GM12878 (cell line): ENCODE data around the gene TRIP4. TPM values are rescaled to one million over a fixed set of nuclear protein-coding genes. Genes with fewer than 3 reads are reported as not detected.

ENCODE experiments used
- ATAC-seq: fragments of 200-7000 bp; cut with Tn5 transposase; 3 replicates; pipeline ENCODE4 v1.9.1; 2020; ENCODE audit warnings: mild to moderate bottlenecking, moderate library complexity
- BruUV-seq: library from RNA; stranded (reverse); fragments of 400-500 nt; replicated peaks from 2 replicates; lab custom pipeline; 2021; lab: Mats Ljungman, UMichigan
- CTCF ChIA-PET: fragments of 300-600 bp; sonication (Branson Sonifier 250); formaldehyde crosslinking; extraction: SDS; loops from one replicate; lab custom pipeline; 2021; ENCODE audit warnings: inconsistent platforms; lab: Yijun Ruan, JAX
- POLR2A ChIA-PET: fragments of 350-600 bp; formaldehyde crosslinking; extraction: SDS; loops from one replicate; lab custom pipeline; 2021; ENCODE audit warnings: inconsistent platforms; lab: Charles Lee
- RAD21 ChIA-PET: fragments of 300-600 bp; sonication (Branson Sonifier 250); formaldehyde crosslinking; loops from one replicate; lab custom pipeline; 2023; ENCODE audit warnings: antibody characterized with exemption; ENCODE audit not compliant: unreplicated experiment; lab: Charles Lee
- SMC1A ChIA-PET: fragments of 300-600 bp; sonication (Branson Sonifier 250); formaldehyde crosslinking; loops from one replicate; lab custom pipeline; 2023; ENCODE audit not compliant: unreplicated experiment, uncharacterized antibody; lab: Charles Lee
- DNase-seq: peaks from one replicate; pipeline ENCODE4 v3.0.0-alpha.2; 2011; ENCODE audit warnings: low read depth, low spot score
- FAIRE-seq: peaks from 3 replicates; lab custom pipeline; 2011; peaks lifted over from hg19 to GRCh38; lab: Jason Lieb, UNC
- H2AFZ ChIP-seq: 2 replicates; pipeline ENCODE4 v1.6.0; 2011; ENCODE audit warnings: low read depth, low read length, control low read depth; ENCODE audit not compliant: control insufficient read depth
- H3K27ac ChIP-seq: 2 replicates; pipeline ENCODE4 v1.5.1; 2011; ENCODE audit warnings: control low read depth; ENCODE audit not compliant: control insufficient read depth, insufficient read depth
- H3K27me3 ChIP-seq, 2 experiments: replicated peaks in 1 of 2; 2 replicates each; pipeline versions ENCODE4 v1.6.0 to v1.6.1; 2011; ENCODE audit warnings: low read length in 1 of 2; ENCODE audit not compliant: control insufficient read depth in 2 of 2, insufficient read depth in 2 of 2
- H3K36me3 ChIP-seq, 2 experiments: 2 replicates each; pipeline ENCODE4 v1.5.1; 2011; ENCODE audit warnings: low read length in 1 of 2; ENCODE audit not compliant: control insufficient read depth in 2 of 2, insufficient read depth in 2 of 2
- H3K4me1 ChIP-seq: 2 replicates; pipeline ENCODE4 v1.6.1; 2011; ENCODE audit warnings: mild to moderate bottlenecking, low read length, moderate library complexity, mixed read lengths; ENCODE audit not compliant: control insufficient read depth, insufficient read depth
- H3K4me2 ChIP-seq: 2 replicates; pipeline ENCODE4 v1.6.0; 2011; ENCODE audit warnings: control low read depth; ENCODE audit not compliant: control insufficient read depth, insufficient read depth
- H3K4me3 ChIP-seq: fragments of 200-600 bp; sonication (generic); 2 replicates; pipeline ENCODE4 v1.5.1; 2016
- H3K79me2 ChIP-seq: 2 replicates; pipeline ENCODE4 v1.6.0; 2011; ENCODE audit warnings: low read length; ENCODE audit not compliant: control insufficient read depth, insufficient read depth
- H3K9ac ChIP-seq: 2 replicates; pipeline ENCODE4 v1.8.0; 2011; ENCODE audit warnings: low read length, control low read depth, mixed read lengths; ENCODE audit not compliant: control insufficient read depth, insufficient read depth
- H3K9me3 ChIP-seq: replicated peaks from 3 replicates; pipeline ENCODE4 v1.5.1; 2011; ENCODE audit warnings: mild to moderate bottlenecking, low read length; ENCODE audit not compliant: control insufficient read depth, insufficient read depth
- H4K20me1 ChIP-seq: 2 replicates; pipeline ENCODE4 v1.6.0; 2011; ENCODE audit not compliant: control insufficient read depth, insufficient read depth
- ATF2 ChIP-seq: IDR thresholded peaks from 2 replicates; pipeline ENCODE4 v1.6.1; 2012; ENCODE audit warnings: low read length, inconsistent platforms
- CREM ChIP-seq: IDR thresholded peaks from 2 replicates; pipeline ENCODE4 v1.6.1; 2014; ENCODE audit warnings: antibody characterized with exemption, low read depth
- EGR1 ChIP-seq, 2 experiments: IDR thresholded peaks; 1 replicate in 1 of 2; 2 replicates in 1 of 2; pipeline ENCODE4 v1.6.1; 2011 to 2012; ENCODE audit warnings: low read depth in 2 of 2, low read length in 2 of 2, borderline replicate concordance in 1 of 2, mild to moderate bottlenecking in 1 of 2, moderate library complexity in 1 of 2
- ESRRA ChIP-seq: IDR thresholded peaks from 2 replicates; pipeline ENCODE4 v1.6.1; 2012; ENCODE audit warnings: mild to moderate bottlenecking, low read length, improper control_type of control experiment
- GABPA ChIP-seq: IDR thresholded peaks from 2 replicates; pipeline ENCODE4 v1.6.1; 2014; ENCODE audit warnings: antibody characterized with exemption, low read depth, mild to moderate bottlenecking, inconsistent platforms
- IRF4 ChIP-seq: IDR thresholded peaks from 2 replicates; pipeline ENCODE4 v1.6.1; 2011; ENCODE audit warnings: low read depth, low read length
- KDM1A ChIP-seq: fragments of 200-600 bp; sonication (generic); IDR thresholded peaks from 2 replicates; pipeline ENCODE4 v1.6.1; 2016; ENCODE audit warnings: borderline replicate concordance
- KLF5 ChIP-seq: fragments of 450-650 bp; IDR thresholded peaks from 2 replicates; pipeline ENCODE4 v1.6.1; 2014; ENCODE audit warnings: mild to moderate bottlenecking; ENCODE audit not compliant: partially characterized antibody
- MEF2B ChIP-seq: fragments of 450-650 bp; IDR thresholded peaks from 2 replicates; pipeline ENCODE4 v1.6.1; 2018; ENCODE audit warnings: mild to moderate bottlenecking, moderate library complexity; ENCODE audit not compliant: partially characterized antibody, poor library complexity, severe bottlenecking
- PML ChIP-seq: IDR thresholded peaks from 2 replicates; pipeline ENCODE4 v1.6.1; 2012; ENCODE audit warnings: low read length, inconsistent platforms
- RFX5 ChIP-seq: IDR thresholded peaks from 2 replicates; pipeline ENCODE4 v1.6.1; 2011; ENCODE audit warnings: low read depth, low read length, improper control_type of control experiment
- SKIL ChIP-seq: fragments of 450-650 bp; IDR thresholded peaks from 2 replicates; pipeline ENCODE4 v1.6.1; 2017; ENCODE audit warnings: mild to moderate bottlenecking, low read depth, inconsistent platforms; ENCODE audit not compliant: poor library complexity, severe bottlenecking
- TAF1 ChIP-seq: IDR thresholded peaks from 2 replicates; pipeline ENCODE4 v1.6.1; 2011; ENCODE audit warnings: mild to moderate bottlenecking, low read depth, low read length, borderline replicate concordance
- ZNF24 ChIP-seq: fragments of 450-650 bp; IDR thresholded peaks from 2 replicates; pipeline ENCODE4 v1.6.1; 2017; ENCODE audit warnings: antibody characterized with exemption, mild to moderate bottlenecking
- WGBS: methylation state at CpG from one replicate; pipeline ENCODE4 v1.1.6; 2016; ENCODE audit warnings: low lambda C conversion rate; ENCODE audit not compliant: insufficient replicate concordance, insufficient coverage; ENCODE audit errors: missing lambda C conversion rate; 5-methylcytosine and 5-hydroxymethylcytosine counted together
- in situ Hi-C: fragments of 300-500 bp; cut with MboI; formaldehyde crosslinking; loops from 9 replicates; pipeline ENCODE4 v1.14.3; 2018; ENCODE audit warnings: mixed read lengths
- intact Hi-C: fragments of 100-400 bp; cut with micrococcal nuclease; formaldehyde crosslinking; loops from one replicate; pipeline ENCODE4 v1.14.2; 2022; ENCODE audit not compliant: unreplicated experiment
- polyA plus RNA-seq, 11 experiments: library from polyadenylated mRNA; depleted of rRNA in 4 of 11; unstranded in 6 of 11; stranded (reverse) in 5 of 11; fragments of >200 nt; fragmentation: Nextera tagmentation in 4 of 11; fragmentation: Illumina TruSeq in 1 of 11; extraction: Ambion mirVana in 4 of 11; extraction: Trizol in 1 of 11; gene quantifications; 1 replicate in 1 of 11; 2 replicates in 10 of 11; pipeline versions ENCODE4 v1.2.1 to v1.2.3, GENCODE V29; 2011 to 2016; ENCODE audit warnings: inconsistent platforms in 2 of 11, missing spikeins in 2 of 11, low read depth in 1 of 11
- total RNA-seq, 4 experiments: library from RNA; depleted of rRNA in 3 of 4; stranded (reverse); fragments of >200 nt in 3 of 4; fragmentation: Illumina TruSeq in 1 of 4; extraction: Trizol in 1 of 4; gene quantifications; 2 replicates each; pipeline versions ENCODE4 v1.2.1 to v1.2.3, GENCODE V29; 2013 to 2021

TRIP4 gene
- total and polyA plus RNA-seq, 10 of the 15 experiments (the other 5 are each of a cell fraction or from before 2014, with no cell fraction given), result 6.4 to 24.5 (median 20.0) TPM

DNA sequence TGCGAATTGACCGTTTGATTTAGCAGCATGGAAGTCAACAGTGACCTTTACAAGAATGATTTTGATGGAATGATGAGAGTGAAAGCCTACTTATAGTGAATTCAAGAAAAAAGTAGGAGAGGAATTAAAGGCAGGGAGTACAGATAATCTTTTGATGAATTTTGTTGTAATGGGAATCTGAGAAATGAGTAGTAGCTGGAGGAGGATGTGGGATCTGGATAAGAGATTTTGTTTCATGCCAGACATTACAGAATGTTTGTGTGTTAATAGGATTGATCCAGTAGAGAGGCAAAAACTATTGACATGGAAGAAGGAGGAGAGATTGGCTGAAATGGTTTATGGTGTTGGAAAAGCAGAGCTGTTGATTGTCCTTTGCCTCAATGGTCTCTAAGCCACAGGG is 55.4 kb downstream of the TRIP4 start:
- Histone ChIP-seq H3K4me2 (peak overlapping the region; percentile 61; the same call in 1 of the 2 replicates), H3K27me3 (no peaks in the 10 kb centered on the region), H3K9me3 (no peaks in the 10 kb centered on the region), H3K36me3 (peaks cover 0 to 5% of the 10 kb centered on the region in 2 experiments; a peak in 1 of 4 replicates), H2AFZ (no peak overlapping the region), H3K4me3 (0 out of 2 replicates have a peak overlapping the region, but pooled peaks have one; percentile 24), H3K9ac (no peak overlapping the region), H3K79me2 (peaks cover 3% of the 10 kb centered on the region; the same call in 1 of the 2 replicates), H4K20me1 (no peaks in the 10 kb centered on the region), H3K4me1 (peaks cover 30% of the 10 kb centered on the region), H3K27ac (peak overlapping the region; percentile 81)
- FAIRE-seq, result no peak
- ATAC-seq, result no peak
- ChIA-PET POLR2A (interaction anchor here (0.8 to 2.3 kb wide), 3 partner anchors 12 to 209 kb away, joined by 3 to 9 read pairs (median 5); no protein-coding TSS in a partner anchor), CTCF (interaction anchor here (0.6 to 1.7 kb wide), 4 partner anchors 10 to 116 kb away, joined by 3 to 5 read pairs (median 4); no protein-coding TSS in a partner anchor), SMC1A (interaction anchor here (0.9 to 3.1 kb wide), 8 partner anchors 11 to 225 kb away, joined by 3 to 24 read pairs (median 8); partner anchors contain the start of gene ZNF609), RAD21 (interaction anchor here (1.3 to 3.0 kb wide), 4 partner anchors 12 to 192 kb away, joined by 4 to 16 read pairs (median 12); partner anchors contain the start of gene ZNF609)
- TF ChIP-seq IRF4 (no peak), ZNF24 (no peak), EGR1 (IDR thresholded peaks at IDR 0.05; ENCODE audit: borderline replicate concordance in 1 of 2, low read depth in 2 of 2, low read length in 2 of 2) (no peak), TAF1 (no peak), KDM1A (no peak), RFX5 (no peak), GABPA (no peak), ATF2 (no peak), CREM (no peak), PML (no peak), MEF2B (no peak), SKIL (no peak), KLF5 (no peak), ESRRA (no peak)
- 96% methylated on average over 2 of the region's 2 CpGs for WGBS
- intact Hi-C loops, result no loop called here
- no peak for DNase-seq
- in situ Hi-C loops, result no loop called here
- BruUV-seq, result no TSS peak
